ENCODE measurements around the gene GFOD1. TPM values are rescaled to one million over a fixed set of nuclear protein-coding genes. Genes with fewer than 3 reads are reported as not detected.

Gene GFOD1
- total and polyA plus RNA-seq, 4 donors = 2.6 to 16.8 (median 5.0) TPM

- no peak for DNase-seq (ENCODE audit: low spot score)
- TF ChIP-seq YY1 (IDR thresholded peaks at IDR 0.05) = no peak
- TF ChIP-seq ZBTB33 (IDR thresholded peaks at IDR 0.05) = no peak
- TF ChIP-seq RAD21 (IDR thresholded peaks at IDR 0.05) = no peak
- no peak for TF ChIP-seq NR2F2 (IDR thresholded peaks at IDR 0.05)
- no peak for TF ChIP-seq TAF1 (conservative IDR thresholded peaks at IDR 0.05)
- TF ChIP-seq GABPA (IDR thresholded peaks at IDR 0.05 in 1 of 2, conservative IDR thresholded peaks at IDR 0.05 in 1 of 2) = no peak
- TF ChIP-seq REST (IDR thresholded peaks at IDR 0.05) = no peak
- TF ChIP-seq HNF4A (conservative IDR thresholded peaks at IDR 0.05) = no peak
- no peak for TF ChIP-seq EGR1 (IDR thresholded peaks at IDR 0.05; ENCODE audit: low read depth in 2 of 2)
- no peak for TF ChIP-seq RXRA (IDR thresholded peaks at IDR 0.05)
- TF ChIP-seq HNF4G (IDR thresholded peaks at IDR 0.05) = no peak
- TF ChIP-seq JUND (IDR thresholded peaks at IDR 0.05) = no peak
- TF ChIP-seq, protein P1, sequence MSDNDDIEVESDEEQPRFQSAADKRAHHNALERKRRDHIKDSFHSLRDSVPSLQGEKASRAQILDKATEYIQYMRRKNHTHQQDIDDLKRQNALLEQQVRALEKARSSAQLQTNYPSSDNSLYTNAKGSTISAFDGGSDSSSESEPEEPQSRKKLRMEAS (IDR thresholded peaks at IDR 0.05) = no peak
- no peak for TF ChIP-seq FOXA1 (IDR thresholded peaks at IDR 0.05)
- TF ChIP-seq FOXA2 (IDR thresholded peaks at IDR 0.05) = no peak
- TF ChIP-seq SP1 (IDR thresholded peaks at IDR 0.05) = no peak
- TF ChIP-seq, protein P2, sequence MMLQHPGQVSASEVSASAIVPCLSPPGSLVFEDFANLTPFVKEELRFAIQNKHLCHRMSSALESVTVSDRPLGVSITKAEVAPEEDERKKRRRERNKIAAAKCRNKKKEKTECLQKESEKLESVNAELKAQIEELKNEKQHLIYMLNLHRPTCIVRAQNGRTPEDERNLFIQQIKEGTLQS (IDR thresholded peaks at IDR 0.05) = no peak
- H3K27me3 ChIP-seq (ENCODE audit: control insufficient read depth in 4 of 4, insufficient read depth in 4 of 4, low read length in 3 of 4) = no peaks in the 10 kb centered on the region
- H3K27ac ChIP-seq (ENCODE audit: low read depth in 1 of 2, low read length in 2 of 2) = no peak overlapping the region
- H3K4me3 ChIP-seq (ENCODE audit: low read depth in 1 of 3, low read length in 3 of 3) = no peak overlapping the region
- H3K9ac ChIP-seq (ENCODE audit: low read depth in 1 of 2, low read length in 2 of 2) = no peak overlapping the region
- H3K9me3 ChIP-seq (ENCODE audit: control insufficient read depth in 4 of 4, low read length in 3 of 4) = no peaks in the 10 kb centered on the region
- no peaks in the 10 kb centered on the region for H3K4me1 ChIP-seq (ENCODE audit: control insufficient read depth in 4 of 4, insufficient read depth in 4 of 4, low read length in 3 of 4)
- H3K36me3 ChIP-seq (ENCODE audit: control insufficient read depth in 4 of 4, insufficient read depth in 3 of 4, low read depth in 1 of 4, low read length in 3 of 4) = peaks cover 0 to 4% (median 0%) of the 10 kb centered on the region in 4 donors
- WGBS = 81% methylated on average over 9 of the region's 9 CpGs
These were observed 114.5 kb downstream of the GFOD1 start for GRCh38 chr6:13372688-13373487.

GRCh38 chr6:13372076-13372475, 115.3 kb downstream of the GFOD1 start:
- Histone ChIP-seq H3K27ac (ENCODE audit: low read depth in 1 of 2, low read length in 2 of 2) (no peak overlapping the region), H3K27me3 (ENCODE audit: control insufficient read depth in 4 of 4, insufficient read depth in 4 of 4, low read length in 3 of 4) (no peaks in the 10 kb centered on the region), H3K9ac (ENCODE audit: low read depth in 1 of 2, low read length in 2 of 2) (no peak overlapping the region), H3K36me3 (ENCODE audit: control insufficient read depth in 4 of 4, insufficient read depth in 3 of 4, low read depth in 1 of 4, low read length in 3 of 4) (no peaks in the 10 kb centered on the region), H3K4me1 (ENCODE audit: control insufficient read depth in 4 of 4, insufficient read depth in 4 of 4, low read length in 3 of 4) (no peaks in the 10 kb centered on the region), H3K4me3 (ENCODE audit: low read depth in 1 of 3, low read length in 3 of 3) (no peak overlapping the region), H3K9me3 (ENCODE audit: control insufficient read depth in 4 of 4, low read length in 3 of 4) (no peaks in the 10 kb centered on the region)
- TF ChIP-seq YY1 (IDR thresholded peaks at IDR 0.05) (no peak), FOXA1 (IDR thresholded peaks at IDR 0.05) (no peak), HNF4A (conservative IDR thresholded peaks at IDR 0.05) (no peak), RXRA (IDR thresholded peaks at IDR 0.05) (no peak)
- 93% methylated on average over 6 of the region's 6 CpGs for WGBS
- no peak for DNase-seq (ENCODE audit: low spot score)
